Renal cortical epithelial cell (primary cell): Measurements from ENCODE around the gene SIK2. TPM values are rescaled to one million over a fixed set of nuclear protein-coding genes. Genes with fewer than 3 reads are reported as not detected.
"Not testable (repeated sequence)": the region's sequence is repeated elsewhere in the genome, so short reads cannot be mapped to it uniquely, and the experiment has no call there.

Experiments
- DNase-seq: peaks from one replicate; pipeline ENCODE4 v3.0.0-alpha.2; 2011; ENCODE audit warnings: low read depth
- total RNA-seq: library from RNA; depleted of rRNA; stranded (reverse); fragments of >200 nt; gene quantifications from 2 replicates; pipeline ENCODE4 v1.2.3, GENCODE V29; 2014

Gene SIK2
- total RNA-seq, 1 donor from 2014 or later, result 28.2 TPM

GRCh38 chr11:111759778-111760407, 157.6 kb downstream of the SIK2 start:
- no peak for DNase-seq

- no peak for DNase-seq
These were observed 158.8 kb downstream of the SIK2 start for GRCh38 chr11:111761036-111761435.

- DNase-seq, result no peak
These were observed 160.3 kb downstream of the SIK2 start for GRCh38 chr11:111762526-111762925.

- no peak for DNase-seq
These were observed 160.9 kb downstream of the SIK2 start for GRCh38 chr11:111762981-111763643.

GRCh38 chr11:111764621-111765020, 162.4 kb downstream of the SIK2 start:
- DNase-seq, result peak; percentile 18

- no peak for DNase-seq
These were observed 163.2 kb downstream of the SIK2 start for GRCh38 chr11:111765320-111765983.

GRCh38 chr11:111765984-111766833, 164.0 kb downstream of the SIK2 start, which contains the start of gene PPP2R1B:
Gene PPP2R1B (minus strand): TSS chr11:111766389. CDS start chr11:111766361, 28 bp downstream.
- peak; percentile 67 for DNase-seq

GRCh38 chr11:111766834-111767142, 164.5 kb downstream of the SIK2 start:
- DNase-seq, result no peak

GRCh38 chr11:111770581-111771134, 168.4 kb downstream of the SIK2 start:
- no peak for DNase-seq

GRCh38 chr11:111771205-111771604, 169.0 kb downstream of the SIK2 start:
- not testable (repeated sequence) for DNase-seq

- no peak for DNase-seq
These were observed 170.3 kb downstream of the SIK2 start for GRCh38 chr11:111772535-111772934.

- no peak for DNase-seq
These were observed 172.9 kb downstream of the SIK2 start for GRCh38 chr11:111774955-111775710.

- no peak for DNase-seq
These were observed 174.3 kb downstream of the SIK2 start for GRCh38 chr11:111776398-111777093.

- DNase-seq, result peak; percentile 83
These were observed 175.1 kb downstream of the SIK2 start for GRCh38 chr11:111777094-111778046.

- DNase-seq, result peak; percentile 71
These were observed 175.9 kb downstream of the SIK2 start for GRCh38 chr11:111778047-111778558.

GRCh38 chr11:111779118-111779517, 176.9 kb downstream of the SIK2 start:
- no peak for DNase-seq
